NCI-H2196 treated with DMSO at 0.1 percent for 48 hours (cell line): ENCODE data around the gene KLHL17.
"Not testable (repeated sequence)": the region's sequence is repeated elsewhere in the genome, so short reads cannot be mapped to it uniquely, and the experiment has no call there.

ENCODE experiments used
- DNase-seq: peaks from one replicate; lab custom pipeline; 2025; ENCODE audit not compliant: unreplicated experiment; lab: John Stamatoyannopoulos, UW

Gene KLHL17

DNA sequence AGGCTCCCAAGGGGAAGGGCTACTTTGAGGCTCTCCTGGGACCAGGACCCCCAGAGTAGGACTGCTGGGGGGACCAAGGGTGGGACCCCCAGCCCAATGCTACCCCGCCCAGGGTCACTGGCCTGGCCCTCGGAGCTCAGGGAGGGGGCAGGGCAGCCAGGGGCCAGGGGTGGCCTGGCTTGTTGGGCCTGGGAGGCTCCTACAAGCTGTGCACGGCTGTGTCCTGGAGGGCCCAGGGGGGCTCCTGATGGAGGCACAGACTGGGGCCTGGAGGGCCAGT lies 37.3 kb downstream of the KLHL17 start:
- no peak for DNase-seq

DNA sequence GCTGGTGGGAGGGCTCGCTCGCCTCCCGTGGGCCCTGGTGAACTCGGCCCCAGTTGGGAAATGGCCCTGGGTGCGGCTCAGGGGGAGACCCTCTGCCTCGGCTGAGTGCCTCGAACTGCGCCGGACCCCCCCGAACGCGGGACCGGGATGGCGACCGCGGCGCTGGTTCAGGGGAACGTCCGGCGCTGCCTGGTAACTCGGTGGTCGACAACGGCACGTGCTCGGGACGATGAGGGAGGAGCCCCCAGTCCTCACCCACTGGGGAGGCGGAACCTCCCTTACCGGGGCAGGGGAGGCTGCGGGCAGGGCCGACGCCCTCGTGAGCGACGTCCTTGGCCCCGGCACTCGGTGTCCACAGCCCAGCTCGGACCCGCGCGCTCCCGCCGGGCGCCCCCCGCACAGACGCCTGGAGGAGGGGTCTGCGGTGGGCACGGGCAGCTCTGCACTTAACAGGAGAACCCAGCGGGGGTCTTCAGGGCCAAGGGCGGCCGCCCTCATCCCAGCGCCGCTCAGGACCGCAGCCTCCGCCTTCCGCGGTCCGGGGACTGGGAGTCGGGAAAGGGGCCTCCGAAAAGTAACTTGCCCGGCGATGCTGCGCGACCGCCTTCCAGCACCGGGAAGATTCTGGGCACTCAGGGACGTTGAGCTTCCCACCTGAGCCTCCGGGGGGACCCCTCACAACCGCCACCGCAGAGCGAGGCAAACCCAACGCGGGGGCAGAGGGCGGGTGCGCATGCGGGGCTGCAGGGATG lies 37.8 kb downstream of the KLHL17 start:
- DNase-seq, result no peak

DNA sequence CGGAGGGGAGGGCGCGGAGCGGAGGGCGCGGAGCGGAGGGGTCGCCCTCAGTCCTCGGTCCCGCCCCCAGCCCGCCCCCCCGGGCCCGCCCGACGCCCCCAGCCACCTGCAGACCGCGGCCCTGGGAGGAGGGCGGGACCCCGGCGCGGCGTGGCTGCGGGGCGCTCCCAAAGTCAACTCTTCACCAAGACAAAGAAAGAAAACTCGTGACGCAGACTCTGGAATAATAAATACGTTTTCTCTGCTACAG lies 38.3 kb downstream of the KLHL17 start:
- DNase-seq, result no peak

DNA sequence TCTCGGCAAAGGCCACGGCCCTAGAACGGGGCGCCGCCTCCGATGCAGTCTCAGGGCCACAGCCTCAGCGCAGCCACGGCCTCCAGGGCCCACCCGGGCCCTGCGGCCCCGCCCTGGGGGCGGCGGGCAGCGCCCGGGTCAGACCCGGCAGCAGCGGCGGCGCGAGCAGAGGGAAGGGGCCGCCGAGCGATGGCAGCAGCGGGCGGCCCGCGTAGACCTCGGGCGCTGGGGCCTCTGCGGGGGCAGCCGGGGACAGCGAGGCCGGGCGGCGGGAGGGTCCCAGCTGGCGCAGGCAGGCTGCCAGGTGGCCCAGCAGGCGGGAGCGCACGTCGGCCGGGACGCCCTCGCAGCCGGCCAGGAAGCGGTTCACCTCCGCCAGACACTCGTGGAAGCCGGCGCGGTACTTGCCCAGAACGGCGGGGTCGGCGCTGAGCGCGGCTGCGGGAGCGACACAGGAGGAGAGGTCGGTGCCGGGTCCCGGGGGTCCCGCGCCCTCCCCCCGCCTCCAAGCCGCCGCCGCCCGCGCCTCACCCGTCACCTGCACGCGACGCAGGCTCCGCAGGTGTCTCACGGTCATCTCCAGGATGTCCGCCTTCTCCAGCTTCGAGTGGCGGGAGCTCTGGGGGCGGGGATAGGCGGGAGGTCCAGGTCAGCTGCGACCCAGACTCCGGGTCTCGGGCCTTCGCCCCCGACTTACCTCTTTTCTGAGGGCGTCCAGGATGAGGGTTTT lies 38.8 kb downstream of the KLHL17 start:
- DNase-seq, result no peak

DNA sequence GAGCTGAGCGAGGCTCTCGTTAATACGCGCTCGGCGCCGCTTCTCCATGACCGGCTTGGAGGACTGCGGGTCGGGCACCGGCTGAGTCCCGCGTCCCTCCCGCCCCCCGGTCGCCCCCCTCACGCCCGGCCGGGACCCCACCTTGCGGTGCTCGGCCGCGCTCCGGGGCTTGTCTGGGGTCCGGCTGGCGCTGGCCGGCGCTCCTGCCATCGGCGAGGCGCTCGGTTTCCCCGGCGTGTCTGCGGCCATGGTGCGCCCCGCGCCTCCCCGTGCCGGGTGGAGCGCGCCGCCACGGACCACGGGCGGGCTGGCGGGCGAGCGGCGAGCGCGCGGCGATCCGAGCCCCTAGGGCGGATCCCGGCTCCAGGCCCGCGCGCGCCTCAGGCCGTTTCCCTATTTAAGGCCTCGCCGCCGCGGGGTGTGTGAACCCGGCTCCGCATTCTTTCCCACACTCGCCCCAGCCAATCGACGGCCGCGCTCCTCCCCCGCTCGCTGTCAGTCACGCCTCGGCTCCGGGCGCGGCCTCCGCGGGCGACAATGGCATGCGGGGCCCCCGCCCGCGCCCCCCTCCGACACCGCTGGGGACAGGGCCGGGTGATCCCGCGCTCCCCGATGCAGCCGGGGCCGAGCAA lies 39.5 kb downstream of the KLHL17 start, which contains the start of gene HES4:
Gene HES4, minus strand, starts transcription at position 373 of the 632 bp plus-strand sequence. Its CDS starts 124 bp downstream, at position 249.
- DNase-seq, result peak; percentile 75

DNA sequence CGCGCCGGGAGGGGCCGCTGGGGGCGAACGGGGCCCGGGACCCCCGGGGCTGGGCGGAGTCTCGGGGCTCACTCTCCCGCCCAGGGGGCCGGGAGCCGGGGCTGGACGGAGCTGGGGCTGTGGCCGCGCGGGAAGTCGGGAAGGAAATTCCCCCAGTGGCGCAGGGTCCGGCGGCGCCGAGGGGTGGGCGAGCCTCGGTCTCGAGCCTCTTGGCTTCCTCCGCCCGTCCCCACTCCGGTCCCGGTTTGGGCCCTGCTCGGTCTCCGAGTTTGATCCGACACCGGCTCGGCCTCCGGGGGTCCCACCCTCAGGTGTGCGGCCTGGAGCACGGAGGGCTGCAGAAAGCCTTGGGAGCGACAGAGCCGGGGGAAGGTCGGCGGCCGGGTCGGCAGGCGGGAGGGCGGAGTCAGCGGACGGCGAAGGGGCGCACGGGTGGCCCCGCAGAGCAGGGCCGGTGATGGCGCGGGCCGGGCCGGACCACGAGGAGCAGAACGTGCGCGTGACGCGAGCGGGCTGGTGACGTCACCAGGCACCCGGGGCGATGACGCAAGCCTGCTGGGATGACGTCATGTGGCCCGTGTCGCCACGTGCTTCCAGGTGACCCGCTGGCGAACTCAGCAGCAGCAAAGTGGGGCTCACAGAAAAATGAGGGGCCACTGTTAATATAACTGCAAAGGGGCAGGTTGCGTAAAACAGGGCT lies 40.1 kb downstream of the KLHL17 start:
- peak; percentile 62 for DNase-seq

DNA sequence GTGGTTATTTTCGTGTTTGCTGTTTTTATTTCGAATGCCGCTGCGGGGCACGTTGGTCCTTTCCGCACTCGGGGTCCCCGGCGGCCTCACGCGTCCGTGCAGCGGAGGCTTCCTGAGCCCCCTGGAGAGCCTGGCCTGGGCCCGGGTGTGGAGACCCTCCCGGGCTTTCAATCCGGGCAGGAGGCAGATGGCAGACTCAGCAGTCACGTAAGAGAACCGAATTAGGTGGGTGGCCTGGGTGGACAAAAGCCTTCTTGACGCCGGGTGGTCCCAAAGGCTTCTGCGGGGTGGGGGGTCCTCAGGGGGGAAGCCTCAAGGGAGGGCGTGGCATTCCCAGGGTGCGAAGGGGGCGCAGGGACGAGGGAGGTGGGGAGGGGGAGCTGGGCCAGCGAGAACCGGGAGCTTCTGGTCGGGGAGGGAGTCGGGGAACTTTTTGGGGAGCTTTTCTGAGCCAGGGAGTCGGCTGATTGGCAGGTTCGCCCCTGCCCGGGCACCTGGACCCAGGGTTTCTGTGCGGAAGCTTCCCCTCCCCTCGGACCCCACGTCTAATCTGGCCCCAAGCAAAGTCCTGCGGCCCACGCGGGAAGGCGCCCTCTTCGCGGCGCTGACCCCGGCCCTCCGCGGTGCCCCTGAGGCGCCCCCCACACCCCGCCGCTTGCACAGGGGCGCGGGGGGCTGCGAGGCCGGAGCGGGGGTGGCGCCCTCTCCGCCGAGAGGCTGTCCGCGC lies 40.8 kb downstream of the KLHL17 start:
- no peak for DNase-seq

DNA sequence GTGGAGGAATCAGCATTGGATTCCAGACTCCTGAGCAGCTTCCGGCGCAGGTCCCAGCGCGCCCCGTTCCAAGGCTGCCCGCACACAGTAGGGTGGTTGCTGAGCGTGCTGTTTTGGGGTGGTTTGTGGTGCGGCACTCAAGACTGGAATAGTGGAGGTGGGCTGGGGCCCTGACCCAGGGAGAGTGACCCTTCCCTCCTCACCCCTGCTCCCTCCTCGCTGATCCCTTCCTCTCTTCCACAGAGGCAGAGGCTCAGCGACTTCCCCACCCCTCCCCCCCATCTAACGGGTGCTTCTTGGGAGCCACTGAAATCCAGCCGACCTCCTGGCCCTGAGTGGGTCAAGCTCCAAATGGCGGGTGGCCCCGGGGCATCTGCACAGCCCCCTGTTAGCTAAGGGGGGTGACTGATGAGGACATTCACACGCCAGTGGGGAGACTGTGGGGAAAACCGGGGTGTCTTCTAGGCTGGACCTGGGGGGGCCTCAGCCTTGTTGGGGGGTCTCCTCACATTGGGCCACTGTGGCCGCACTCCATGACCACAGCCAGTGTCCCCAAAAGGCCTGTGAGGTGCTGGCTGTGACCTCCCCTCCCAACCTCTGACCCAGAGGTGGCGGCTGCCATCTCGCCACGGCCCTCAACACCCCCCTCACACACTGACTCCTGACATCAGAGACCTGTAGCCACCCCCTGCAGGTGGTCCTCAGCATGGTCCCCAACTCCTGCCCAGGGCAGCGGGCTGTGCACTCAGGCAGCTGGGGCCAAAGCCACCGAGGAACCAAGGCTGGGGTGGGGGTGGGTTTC lies 43.4 kb downstream of the KLHL17 start:
- DNase-seq, result no peak

DNA sequence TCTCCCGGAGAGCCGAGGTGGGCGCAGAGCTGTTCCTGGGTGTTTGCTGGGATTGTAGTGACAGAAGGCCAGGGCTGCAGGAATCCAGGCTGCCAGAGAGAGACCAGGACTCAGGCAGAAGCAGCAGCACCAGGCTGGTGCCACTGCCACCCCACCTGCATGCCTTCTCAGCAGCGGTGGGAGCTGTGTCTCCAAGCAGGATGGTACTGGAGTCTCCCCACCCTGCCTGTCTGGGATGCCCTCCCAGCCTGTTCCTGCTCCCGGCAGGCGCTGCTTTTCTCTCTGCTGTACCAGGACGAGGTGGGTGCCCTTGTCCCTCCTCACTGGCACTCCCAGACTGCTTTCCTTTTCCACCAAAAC lies 44.0 kb downstream of the KLHL17 start:
- DNase-seq, result no peak

DNA sequence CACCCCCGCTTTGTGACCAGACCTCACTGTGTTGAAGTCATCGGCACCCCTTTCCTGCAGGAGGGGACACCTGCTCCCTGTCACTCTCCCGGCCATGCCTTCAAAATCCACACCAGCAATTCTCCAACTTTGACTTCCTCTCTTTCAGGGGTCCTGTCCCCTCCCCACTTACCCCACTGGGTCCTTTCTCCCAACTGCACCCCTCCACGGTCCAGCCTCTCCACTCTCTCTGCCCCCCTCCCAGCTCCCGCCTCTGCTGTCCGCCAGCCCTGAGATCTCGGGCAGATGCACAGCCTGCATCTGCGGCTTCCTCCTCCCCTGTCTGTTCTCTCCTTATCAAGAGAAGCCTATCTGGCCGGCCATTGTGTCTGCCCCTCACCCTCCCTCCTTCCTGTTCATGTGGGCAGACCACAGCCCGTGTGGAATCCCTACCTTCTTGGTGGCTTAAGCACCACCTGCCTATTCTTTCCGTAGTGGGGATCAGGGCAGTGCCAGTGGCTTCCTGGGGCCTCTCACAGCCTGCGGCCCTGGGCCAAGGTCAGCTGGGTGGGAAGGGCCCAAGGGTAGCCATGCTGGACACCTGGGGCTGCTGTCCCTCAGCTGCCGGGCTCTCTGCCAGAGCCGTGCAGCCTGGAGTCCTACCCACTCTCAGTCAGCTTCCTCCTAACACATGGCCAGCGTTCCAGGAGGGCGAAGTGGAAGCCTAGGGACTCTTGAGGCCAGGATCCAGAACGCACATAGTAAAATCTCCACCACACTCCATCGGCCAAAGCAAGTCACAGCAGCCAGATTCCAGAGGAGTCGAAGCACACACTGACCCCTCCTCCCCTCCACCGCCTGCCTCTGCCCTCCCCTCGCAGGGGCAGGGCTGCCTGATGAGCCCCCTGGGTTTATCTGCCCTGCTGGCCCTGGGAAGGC lies 44.7 kb downstream of the KLHL17 start:
- DNase-seq, result peak; percentile 81

DNA sequence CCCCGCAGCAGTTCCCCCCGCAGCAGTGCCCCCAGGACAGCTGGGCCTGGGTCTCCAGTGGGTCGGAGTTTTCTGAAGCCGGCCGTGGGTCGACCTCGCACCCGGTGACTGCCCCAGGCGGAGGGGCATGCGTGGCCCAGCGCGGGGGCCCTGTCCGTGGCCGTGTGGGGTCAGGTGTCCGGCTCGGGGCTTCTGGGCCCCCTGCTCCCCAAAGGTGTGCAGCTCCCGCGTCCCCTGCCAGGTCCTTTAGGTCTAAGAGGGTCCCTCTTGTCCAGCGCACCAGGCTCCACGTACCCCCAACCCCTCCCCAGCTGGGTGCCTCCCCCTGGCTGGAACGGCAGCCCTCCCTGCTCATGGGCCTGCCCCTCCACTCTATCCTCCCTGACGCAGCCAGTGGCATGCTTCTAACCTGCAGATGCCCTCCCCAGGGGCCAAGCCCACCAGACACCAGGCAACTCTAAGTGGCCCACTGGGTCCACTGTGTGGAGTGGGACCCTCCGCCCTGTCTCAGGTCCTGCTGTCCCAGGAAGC lies 45.5 kb downstream of the KLHL17 start:
- DNase-seq, result no peak

DNA sequence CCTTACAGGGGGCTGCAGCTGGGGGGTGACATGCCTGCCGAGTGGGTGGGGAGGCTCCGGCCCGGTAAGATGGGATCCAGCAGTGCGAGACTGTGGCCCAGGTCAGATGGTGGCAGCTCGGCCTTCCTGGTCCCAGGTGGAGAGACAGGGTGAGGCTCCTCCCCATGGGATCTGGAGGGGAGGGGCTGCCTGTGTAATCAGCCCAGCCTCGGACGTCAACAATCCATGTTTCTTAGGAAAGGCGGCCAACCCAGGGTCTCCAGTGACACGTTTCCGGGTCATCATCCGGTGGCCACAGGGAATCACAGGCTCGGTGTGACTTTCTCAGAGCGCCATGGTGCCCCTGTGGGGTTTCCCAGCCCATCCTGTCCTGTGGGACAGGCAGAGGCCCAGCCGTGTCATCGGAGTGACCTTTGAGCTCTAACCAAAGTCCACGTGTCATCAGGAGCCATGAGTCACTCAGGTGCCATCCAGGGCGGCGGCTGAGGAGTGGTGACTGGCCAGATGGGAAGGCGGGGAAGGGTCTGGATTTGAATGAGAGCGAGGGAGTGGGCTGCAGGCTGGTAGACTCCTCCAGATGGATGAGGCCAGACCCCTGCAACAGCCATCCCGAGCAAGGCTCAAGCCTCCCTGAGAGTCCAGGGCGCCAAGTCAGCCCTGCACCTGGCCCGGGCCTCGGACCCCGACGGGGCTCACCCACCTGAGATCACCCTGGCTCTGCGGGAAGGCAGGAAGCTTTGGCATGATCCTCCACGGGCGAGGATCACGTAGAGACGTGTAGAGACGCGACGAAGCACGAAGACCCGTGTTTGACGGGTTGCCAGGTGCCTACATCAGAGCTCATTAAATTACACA lies 46.1 kb downstream of the KLHL17 start:
- DNase-seq, result no peak

DNA sequence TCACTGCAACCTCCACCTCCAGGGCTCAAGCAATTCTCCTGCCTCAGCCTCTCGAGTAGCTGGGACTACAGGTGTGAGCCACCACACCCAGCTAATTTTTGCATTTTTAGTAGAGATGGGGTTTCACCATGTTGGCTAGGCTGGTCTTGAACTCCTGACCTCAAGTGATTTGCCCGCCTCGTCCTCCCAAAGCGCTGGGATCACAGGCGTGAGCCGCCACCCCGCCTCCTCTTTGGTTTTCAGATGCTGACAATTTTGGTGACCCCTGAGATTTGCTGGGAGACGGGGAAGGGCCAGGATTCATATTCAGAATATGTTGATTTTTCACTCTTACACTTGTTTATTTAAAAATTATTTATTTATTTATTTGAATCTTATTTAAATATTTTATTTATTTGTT lies 49.7 kb downstream of the KLHL17 start:
- not testable (repeated sequence) for DNase-seq

DNA sequence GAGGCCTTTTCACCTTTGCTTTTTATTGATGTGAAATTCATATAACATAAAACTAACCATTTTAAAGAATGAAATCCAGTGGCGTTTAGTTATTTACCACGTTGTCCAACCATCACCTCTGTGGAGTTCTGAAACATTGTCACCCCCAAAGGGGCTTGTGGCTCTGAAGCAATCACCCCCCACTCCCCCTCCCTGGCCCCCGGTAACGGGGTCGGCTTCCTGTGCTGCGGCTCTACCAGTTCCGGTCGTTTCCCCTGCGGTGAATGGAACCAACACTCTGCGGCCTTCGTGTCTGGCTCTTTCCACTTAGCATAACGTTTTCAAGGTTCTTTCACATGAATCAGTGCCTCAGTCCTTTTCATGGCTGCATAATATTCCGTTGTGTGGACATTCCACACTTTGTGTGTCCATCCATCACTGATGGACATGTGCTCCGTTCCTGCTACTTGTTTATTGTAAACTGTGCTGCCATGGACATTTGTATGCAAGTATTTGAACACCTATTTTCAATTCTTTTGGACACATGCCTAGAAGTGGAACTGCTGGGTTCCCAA lies 51.1 kb downstream of the KLHL17 start:
- DNase-seq, result no peak

DNA sequence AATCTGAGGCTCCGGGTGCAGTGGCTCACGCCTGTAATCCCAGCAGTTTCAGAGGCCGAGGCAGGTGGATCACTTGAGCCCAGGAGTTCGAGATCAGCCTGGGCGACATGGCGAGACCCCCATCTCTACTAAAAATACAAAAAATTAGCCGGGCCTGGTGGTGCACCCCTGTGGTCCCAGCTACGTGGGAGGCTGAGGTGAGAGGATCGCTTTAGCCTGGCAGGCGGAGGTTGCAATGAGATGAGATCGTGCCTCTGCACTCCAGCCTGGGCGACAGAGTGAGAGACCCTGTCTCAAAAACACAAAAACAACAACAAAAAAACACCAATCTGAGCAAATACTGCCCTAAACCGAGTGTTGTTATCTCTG lies 52.3 kb downstream of the KLHL17 start:
- not testable (repeated sequence) for DNase-seq

DNA sequence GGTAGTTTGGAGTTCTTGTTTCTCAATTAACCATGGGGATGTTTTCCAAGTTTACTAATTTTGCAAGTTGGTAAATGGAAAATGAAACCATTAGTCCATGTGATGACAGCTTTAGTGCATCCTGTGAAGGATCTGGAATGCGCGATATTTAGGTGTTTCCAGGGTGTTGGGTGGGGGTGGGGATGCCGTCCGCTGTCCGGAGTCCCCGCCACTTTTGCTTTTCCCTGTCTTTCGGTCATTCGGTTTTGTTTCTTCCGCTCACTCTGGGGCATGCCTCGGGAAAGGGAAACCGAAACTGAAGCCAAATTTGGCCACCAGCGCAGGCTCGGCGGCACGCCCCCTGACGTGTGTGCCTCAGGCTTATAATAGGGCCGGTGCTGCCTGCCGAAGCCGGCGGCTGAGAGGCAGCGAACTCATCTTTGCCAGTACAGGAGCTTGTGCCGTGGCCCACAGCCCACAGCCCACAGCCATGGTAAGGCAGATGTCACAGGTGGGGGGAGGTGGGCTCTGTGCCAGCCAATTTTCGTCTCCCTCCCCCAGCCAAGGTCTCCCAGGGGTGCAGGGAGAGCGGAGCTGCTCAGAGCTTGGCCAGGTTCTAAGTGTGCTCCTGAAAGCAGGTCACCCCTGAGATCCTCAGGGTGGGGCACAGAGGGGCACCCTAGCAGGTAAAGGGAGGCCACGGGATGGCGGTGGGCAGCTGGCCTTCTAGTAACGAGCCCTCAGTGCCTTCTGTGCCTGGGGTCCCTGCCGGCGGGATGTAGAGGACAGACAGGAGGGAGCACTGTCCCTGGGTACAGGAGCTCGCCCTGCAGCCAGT lies 52.9 kb downstream of the KLHL17 start, which contains the start of gene ISG15:
Gene ISG15, plus strand, starts transcription at position 393 of the 817 bp plus-strand sequence. Its CDS starts 77 bp downstream, at position 470.
- DNase-seq, result peak; percentile 86
